Neural progenitor cell (in vitro differentiated cells): Measurements from ENCODE around the gene FAM216B. TPM values are rescaled to one million over a fixed set of nuclear protein-coding genes. Genes with fewer than 3 reads are reported as not detected.

Experiments
- DNase-seq: peaks from one replicate; pipeline ENCODE4 v3.0.0-alpha.2; 2016; ENCODE audit warnings: low spot score
- H2AFZ ChIP-seq: fragments of 200-600 bp; sonication (generic); replicated peaks from 2 replicates; pipeline ENCODE4 v1.6.1; 2016; ENCODE audit warnings: antibody characterized with exemption
- H3F3A ChIP-seq: fragments of 200-600 bp; sonication (generic); 2 replicates; pipeline ENCODE4 v1.6.1; 2016; ENCODE audit warnings: antibody characterized with exemption, low read depth
- H3K27ac ChIP-seq: fragments of 200-600 bp; sonication (generic); 2 replicates; pipeline ENCODE4 v1.5.1; 2016; ENCODE audit warnings: mild to moderate bottlenecking
- H3K27me3 ChIP-seq: fragments of 200-600 bp; sonication (generic); 2 replicates; pipeline ENCODE4 v1.6.1; 2016; ENCODE audit warnings: mild to moderate bottlenecking, moderate library complexity
- H3K36me3 ChIP-seq: fragments of 200-600 bp; sonication (generic); 2 replicates; pipeline ENCODE4 v1.5.1; 2016
- H3K4me1 ChIP-seq: fragments of 200-600 bp; sonication (generic); 2 replicates; pipeline ENCODE4 v1.6.1; 2016; ENCODE audit warnings: mixed run types
- H3K4me2 ChIP-seq: fragments of 200-600 bp; sonication (generic); 2 replicates; pipeline ENCODE4 v1.6.1; 2016
- H3K4me3 ChIP-seq: fragments of 200-600 bp; sonication (generic); 2 replicates; pipeline ENCODE4 v1.5.1; 2016
- H3K79me2 ChIP-seq: fragments of 200-600 bp; sonication (generic); 2 replicates; pipeline ENCODE4 v1.6.1; 2016; ENCODE audit warnings: low read depth
- H3K9ac ChIP-seq: fragments of 200-600 bp; sonication (generic); 2 replicates; pipeline ENCODE4 v1.6.1; 2016
- H3K9me3 ChIP-seq: fragments of 200-600 bp; sonication (generic); 2 replicates; pipeline ENCODE4 v1.5.1; 2016; ENCODE audit warnings: low read depth
- H4K20me1 ChIP-seq: fragments of 200-600 bp; sonication (generic); 2 replicates; pipeline ENCODE4 v1.6.1; 2016; ENCODE audit warnings: low read depth
- H3K27ac Mint-ChIP-seq: 3 replicates; pipeline ENCODE4 v1.8.0; 2021; ENCODE audit warnings: mixed read lengths
- H3K27me3 Mint-ChIP-seq: 2 replicates; pipeline ENCODE4 v1.8.0; 2022; ENCODE audit warnings: low read depth, mild to moderate bottlenecking, inconsistent platforms, moderate library complexity, mixed read lengths; ENCODE audit not compliant: insufficient read depth
- H3K36me3 Mint-ChIP-seq: 3 replicates; pipeline ENCODE4 v1.8.0; 2021; ENCODE audit warnings: mixed read lengths
- H3K4me1 Mint-ChIP-seq: 3 replicates; pipeline ENCODE4 v1.8.0; 2021; ENCODE audit warnings: mixed read lengths
- H3K4me3 Mint-ChIP-seq: 3 replicates; pipeline ENCODE4 v1.8.0; 2021; ENCODE audit warnings: mild to moderate bottlenecking, moderate library complexity, mixed read lengths
- H3K9me3 Mint-ChIP-seq: 3 replicates; pipeline ENCODE4 v1.8.0; 2020; ENCODE audit warnings: mixed read lengths
- CTCF ChIP-seq: fragments of 200-600 bp; sonication (generic); IDR thresholded peaks from 2 replicates; pipeline ENCODE4 v1.5.1; 2017; ENCODE audit warnings: antibody characterized with exemption, mild to moderate bottlenecking
- EZH2 ChIP-seq: fragments of 200-600 bp; sonication (generic); IDR thresholded peaks from 2 replicates; pipeline ENCODE4 v1.6.1; 2017; ENCODE audit warnings: antibody characterized with exemption, mild to moderate bottlenecking, moderate library complexity
- EZH2phosphoT487 ChIP-seq: fragments of 200-600 bp; sonication (generic); IDR thresholded peaks from 2 replicates; pipeline ENCODE4 v1.6.1; 2017; ENCODE audit warnings: antibody characterized with exemption
- total RNA-seq: library from RNA; depleted of rRNA; stranded (reverse); fragments of >200 nt; gene quantifications from 2 replicates; pipeline ENCODE4 v1.2.3, GENCODE V29; 2015; ENCODE audit warnings: low replicate concordance

Gene FAM216B
- total RNA-seq, 1 donor from 2014 or later = not detected

GRCh38 chr13:42760951-42761350 lies 20.4 kb upstream of the FAM216B start:
- no peaks in the 10 kb centered on the region for H3K79me2 ChIP-seq
- Mint-ChIP-seq H3K9me3 (peaks cover 2% of the 10 kb centered on the region), H3K27ac (no peak overlapping the region), H3K4me3 (no peak overlapping the region), H3K36me3 (no peaks in the 10 kb centered on the region), H3K4me1 (no peaks in the 10 kb centered on the region), H3K27me3 (no peaks in the 10 kb centered on the region)
- no peaks in the 10 kb centered on the region for H4K20me1 ChIP-seq
- no peak overlapping the region for H3K4me2 ChIP-seq
- no peaks in the 10 kb centered on the region for H3K27me3 ChIP-seq
- H2AFZ ChIP-seq = no peak overlapping the region
- H3K4me1 ChIP-seq = no peaks in the 10 kb centered on the region
- no peak overlapping the region for H3K27ac ChIP-seq
- H3K36me3 ChIP-seq = no peaks in the 10 kb centered on the region
- H3K9me3 ChIP-seq = no peaks in the 10 kb centered on the region
- H3K4me3 ChIP-seq = no peak overlapping the region
- no peak for DNase-seq
- TF ChIP-seq EZH2phosphoT487 (no peak), CTCF (no peak), EZH2 (no peak)
- H3F3A ChIP-seq = no peaks in the 10 kb centered on the region
- H3K9ac ChIP-seq = no peak overlapping the region

- H3K9ac ChIP-seq = no peak overlapping the region
- DNase-seq = no peak
- no peaks in the 10 kb centered on the region for H3K36me3 ChIP-seq
- H3F3A ChIP-seq = no peaks in the 10 kb centered on the region
- no peaks in the 10 kb centered on the region for H3K27me3 ChIP-seq
- Mint-ChIP-seq H3K27me3 (no peaks in the 10 kb centered on the region), H3K4me1 (no peaks in the 10 kb centered on the region), H3K27ac (no peak overlapping the region), H3K36me3 (no peaks in the 10 kb centered on the region), H3K4me3 (no peak overlapping the region), H3K9me3 (peaks cover 2% of the 10 kb centered on the region)
- H3K9me3 ChIP-seq = no peaks in the 10 kb centered on the region
- no peaks in the 10 kb centered on the region for H3K79me2 ChIP-seq
- no peaks in the 10 kb centered on the region for H3K4me1 ChIP-seq
- H2AFZ ChIP-seq = no peak overlapping the region
- H3K4me2 ChIP-seq = no peak overlapping the region
- H3K27ac ChIP-seq = no peak overlapping the region
- TF ChIP-seq CTCF (no peak), EZH2 (no peak), EZH2phosphoT487 (no peak)
- no peak overlapping the region for H3K4me3 ChIP-seq
- no peaks in the 10 kb centered on the region for H4K20me1 ChIP-seq
Measured at GRCh38 chr13:42762251-42762650, 19.1 kb upstream of the FAM216B start.

- H3K79me2 ChIP-seq = no peaks in the 10 kb centered on the region
- no peaks in the 10 kb centered on the region for H3K27me3 ChIP-seq
- H3K9me3 ChIP-seq = no peaks in the 10 kb centered on the region
- Mint-ChIP-seq H3K36me3 (no peaks in the 10 kb centered on the region), H3K9me3 (no peaks in the 10 kb centered on the region), H3K4me1 (no peaks in the 10 kb centered on the region), H3K27ac (no peak overlapping the region), H3K4me3 (no peak overlapping the region), H3K27me3 (no peaks in the 10 kb centered on the region)
- TF ChIP-seq EZH2phosphoT487 (no peak), CTCF (no peak), EZH2 (no peak)
- no peak overlapping the region for H3K27ac ChIP-seq
- H3K9ac ChIP-seq = no peak overlapping the region
- no peaks in the 10 kb centered on the region for H3K4me1 ChIP-seq
- no peak overlapping the region for H3K4me2 ChIP-seq
- no peaks in the 10 kb centered on the region for H3K36me3 ChIP-seq
- no peak overlapping the region for H2AFZ ChIP-seq
- no peak for DNase-seq
- H4K20me1 ChIP-seq = no peaks in the 10 kb centered on the region
- no peak overlapping the region for H3K4me3 ChIP-seq
- no peaks in the 10 kb centered on the region for H3F3A ChIP-seq
Measured at GRCh38 chr13:42762917-42763316, 18.5 kb upstream of the FAM216B start.

- no peak overlapping the region for H3K27ac ChIP-seq
Measured at GRCh38 chr13:42766016-42766415, 15.4 kb upstream of the FAM216B start.

More at GRCh38 chr13:42766016-42766415, 15.4 kb upstream of the FAM216B start:
- Histone ChIP-seq H3K9me3 (no peaks in the 10 kb centered on the region), H3K79me2 (no peaks in the 10 kb centered on the region), H3K36me3 (no peaks in the 10 kb centered on the region), H4K20me1 (no peaks in the 10 kb centered on the region), H2AFZ (no peak overlapping the region), H3K27me3 (no peaks in the 10 kb centered on the region), H3K9ac (no peak overlapping the region), H3K4me2 (no peak overlapping the region), H3K4me3 (no peak overlapping the region), H3F3A (no peaks in the 10 kb centered on the region), H3K4me1 (no peaks in the 10 kb centered on the region)
- TF ChIP-seq EZH2 (no peak), EZH2phosphoT487 (no peak), CTCF (no peak)
- no peak for DNase-seq
- H3K27me3 Mint-ChIP-seq = no peaks in the 10 kb centered on the region
- H3K36me3 Mint-ChIP-seq = no peaks in the 10 kb centered on the region
- no peaks in the 10 kb centered on the region for H3K9me3 Mint-ChIP-seq
- no peaks in the 10 kb centered on the region for H3K4me1 Mint-ChIP-seq
- H3K27ac Mint-ChIP-seq = no peak overlapping the region
- no peak overlapping the region for H3K4me3 Mint-ChIP-seq
